Spleen (tissue), 11 donors: ENCODE measurements around the gene ERICH6. TPM values are rescaled to one million over a fixed set of nuclear protein-coding genes. Genes with fewer than 3 reads are reported as not detected.

ENCODE experiments used
- DNase-seq: peaks from one replicate; pipeline ENCODE4 v3.0.0-alpha.2; 2020
- H3K27ac ChIP-seq, 8 donors: fragments of 200-600 bp; sonication (generic) in 7 of 8; 1 replicate in 4 of 8; 2 replicates in 4 of 8; pipeline versions ENCODE4 v1.5.0 to v1.8.0; 2016 to 2021; ENCODE audit warnings: inconsistent platforms in 4 of 8, mild to moderate bottlenecking in 4 of 8, moderate library complexity in 1 of 8
- H3K27me3 ChIP-seq, 7 donors: fragments of 200-600 bp; sonication (generic) in 6 of 7; replicated peaks in 1 of 7; 1 replicate in 4 of 7; 2 replicates in 3 of 7; pipeline versions ENCODE4 v1.5.0 to v1.8.0; 2016 to 2021; ENCODE audit warnings: inconsistent platforms in 3 of 7, mild to moderate bottlenecking in 1 of 7
- H3K36me3 ChIP-seq, 6 donors: fragments of 200-600 bp; sonication (generic) in 5 of 6; 1 replicate in 4 of 6; 2 replicates in 2 of 6; pipeline versions ENCODE4 v1.5.0 to v1.8.0; 2016 to 2021; ENCODE audit warnings: inconsistent platforms in 2 of 6
- H3K4me1 ChIP-seq, 6 donors: fragments of 200-600 bp; sonication (generic) in 5 of 6; 1 replicate in 3 of 6; 2 replicates in 3 of 6; pipeline versions ENCODE4 v1.5.0 to v1.8.0; 2016 to 2021; ENCODE audit warnings: inconsistent platforms in 3 of 6
- H3K4me3 ChIP-seq, 8 donors: fragments of 200-600 bp; sonication (generic) in 7 of 8; 1 replicate in 4 of 8; 2 replicates in 4 of 8; pipeline versions ENCODE4 v1.5.0 to v1.8.0; 2016 to 2021; ENCODE audit warnings: inconsistent platforms in 4 of 8, mild to moderate bottlenecking in 4 of 8, moderate library complexity in 2 of 8
- H3K9me3 ChIP-seq, 8 donors: fragments of 200-600 bp; sonication (generic) in 7 of 8; 1 replicate in 4 of 8; 2 replicates in 4 of 8; pipeline versions ENCODE4 v1.5.0 to v1.8.0; 2016 to 2021; ENCODE audit warnings: inconsistent platforms in 4 of 8
- POLR2A ChIP-seq, 3 donors: fragments of 450-650 bp; IDR thresholded peaks; one replicate each; pipeline ENCODE4 v1.5.1; 2017; ENCODE audit warnings: antibody characterized with exemption in 3 of 3, mild to moderate bottlenecking in 1 of 3
- POLR2AphosphoS5 ChIP-seq, 3 donors: sonication (generic); formaldehyde crosslinking; IDR thresholded peaks; one replicate each; pipeline ENCODE4 v1.5.1; 2017; ENCODE audit warnings: antibody characterized with exemption in 3 of 3
- WGBS, 5 donors: extraction: QIAGEN DNeasy Blood & Tissue Kit in 3 of 5; methylation state at CpG; one replicate each; pipeline versions ENCODE4 v1.1.5 to v1.1.7; 2013 to 2018; 5-methylcytosine and 5-hydroxymethylcytosine counted together
- intact Hi-C: fragments of 100-400 bp; cut with DNase I; formaldehyde crosslinking; loops from one replicate; pipeline ENCODE4 v1.15.0; 2023; ENCODE audit warnings: low total_unique reads
- polyA plus RNA-seq, 3 donors: library from polyadenylated mRNA; stranded (reverse); fragments of 200-250 nt; gene quantifications; one replicate each; pipeline ENCODE4 v1.2.1, GENCODE V29; 2013
- total RNA-seq, 7 donors: library from RNA; depleted of rRNA in 3 of 7; stranded (reverse); fragments of >200 nt in 3 of 7; fragmentation: NEBNext Ultra II Directional in 4 of 7; extraction: Animal tissue kit (Norgen Biotek cat#: 25700) in 4 of 7; gene quantifications; one replicate each; pipeline versions ENCODE4 v1.1.0 to v1.2.1, GENCODE V29; 2016 to 2021
- TF ChIP-seq, protein P1 (sequence below), 11 experiments: fragments of 200-600 bp in 7 of 11; fragments of 450-650 bp in 4 of 11; sonication (generic) in 4 of 11; IDR thresholded peaks in 8 of 11; conservative IDR thresholded peaks in 3 of 11; 1 replicate in 7 of 11; 2 replicates in 4 of 11; pipeline versions ENCODE4 v1.4.0 to v1.8.0; 2016 to 2021; ENCODE audit warnings: antibody characterized with exemption in 11 of 11, inconsistent platforms in 4 of 11, mild to moderate bottlenecking in 1 of 11
- donor health status: healthy with polysubstance abuse.
- donor health status: DM: no; HTN: no; CAD: no; lungs with moderate emphysema.
- donor health status: DM: no; HTN: no; CAD: no.
- donor health status: Bipolar disorder and iron deficiency.
- donor health status: healthy.
- donor health status: DM: no; HTN: no; CAD: no.
- donor health status: DM: yes; HTN: yes; CAD: no.

Gene ERICH6
- total and polyA plus RNA-seq, 10 donors = not detected

DNA sequence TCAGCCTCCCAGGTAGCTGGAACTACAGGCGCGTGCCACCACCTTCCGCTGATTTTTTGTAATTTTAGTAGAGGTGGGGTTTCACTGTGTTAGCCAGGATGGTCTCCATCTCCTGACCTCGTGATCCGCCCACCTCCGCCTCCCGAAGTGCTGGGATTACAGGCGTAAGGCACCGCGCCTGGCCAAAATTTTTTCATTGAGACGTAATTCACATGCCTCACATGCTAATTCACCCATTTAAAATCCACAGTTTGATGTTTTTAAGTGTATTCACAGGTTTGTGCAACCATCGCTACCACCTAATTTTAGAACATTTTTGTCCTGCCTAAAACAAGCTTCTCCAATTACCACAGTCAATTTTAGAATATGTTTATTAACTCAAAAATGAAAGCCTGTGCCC lies 63.5 kb downstream of the ERICH6 start:
- WGBS, 5 donors = 94 to 97% (median 97%) methylated on average over 12 of the region's 12 CpGs
- no peak for DNase-seq
- Histone ChIP-seq H3K4me3 (no peak overlapping the region), H3K27ac (no peak overlapping the region), H3K27me3 (no peaks in the 10 kb centered on the region), H3K4me1 (peaks cover 3 to 15% (median 11%) of the 10 kb centered on the region in 6 donors), H3K36me3 (no peaks in the 10 kb centered on the region), H3K9me3 (no peaks in the 10 kb centered on the region)
- TF ChIP-seq, protein P1, sequence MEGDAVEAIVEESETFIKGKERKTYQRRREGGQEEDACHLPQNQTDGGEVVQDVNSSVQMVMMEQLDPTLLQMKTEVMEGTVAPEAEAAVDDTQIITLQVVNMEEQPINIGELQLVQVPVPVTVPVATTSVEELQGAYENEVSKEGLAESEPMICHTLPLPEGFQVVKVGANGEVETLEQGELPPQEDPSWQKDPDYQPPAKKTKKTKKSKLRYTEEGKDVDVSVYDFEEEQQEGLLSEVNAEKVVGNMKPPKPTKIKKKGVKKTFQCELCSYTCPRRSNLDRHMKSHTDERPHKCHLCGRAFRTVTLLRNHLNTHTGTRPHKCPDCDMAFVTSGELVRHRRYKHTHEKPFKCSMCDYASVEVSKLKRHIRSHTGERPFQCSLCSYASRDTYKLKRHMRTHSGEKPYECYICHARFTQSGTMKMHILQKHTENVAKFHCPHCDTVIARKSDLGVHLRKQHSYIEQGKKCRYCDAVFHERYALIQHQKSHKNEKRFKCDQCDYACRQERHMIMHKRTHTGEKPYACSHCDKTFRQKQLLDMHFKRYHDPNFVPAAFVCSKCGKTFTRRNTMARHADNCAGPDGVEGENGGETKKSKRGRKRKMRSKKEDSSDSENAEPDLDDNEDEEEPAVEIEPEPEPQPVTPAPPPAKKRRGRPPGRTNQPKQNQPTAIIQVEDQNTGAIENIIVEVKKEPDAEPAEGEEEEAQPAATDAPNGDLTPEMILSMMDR (IDR thresholded peaks at IDR 0.05 in 8 of 11, conservative IDR thresholded peaks at IDR 0.05 in 3 of 11) = no peak
- TF ChIP-seq POLR2A (IDR thresholded peaks at IDR 0.05) (no peak), POLR2AphosphoS5 (IDR thresholded peaks at IDR 0.05) (no peak)
- intact Hi-C loops = no loop called here

DNA sequence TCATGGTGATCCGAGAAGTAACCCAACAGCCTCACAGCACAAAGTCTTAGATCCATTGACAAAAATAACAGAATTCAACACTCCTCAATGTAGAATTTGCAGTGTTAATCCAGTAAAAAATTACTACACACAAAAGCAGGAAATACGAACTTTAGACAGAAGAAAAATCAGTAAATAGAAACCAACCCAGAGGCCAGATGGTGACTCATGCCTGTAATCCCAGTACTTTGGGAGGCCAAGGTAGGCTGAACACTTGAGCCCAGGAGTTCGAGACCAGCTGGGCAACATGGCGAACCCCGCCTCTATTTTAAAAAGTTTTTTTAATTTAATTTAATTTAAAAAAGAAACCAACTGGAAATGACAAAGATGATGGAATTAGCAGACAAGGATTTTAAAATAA lies 64.5 kb downstream of the ERICH6 start:
- no peaks in the 10 kb centered on the region for H3K36me3 ChIP-seq
- 85 to 89% (median 87%) methylated on average over 5 of the region's 5 CpGs for WGBS, 5 donors
- TF ChIP-seq POLR2A (IDR thresholded peaks at IDR 0.05) (no peak), POLR2AphosphoS5 (IDR thresholded peaks at IDR 0.05) (no peak)
- TF ChIP-seq, protein P1 (IDR thresholded peaks at IDR 0.05 in 8 of 11, conservative IDR thresholded peaks at IDR 0.05 in 3 of 11) = no peak
- DNase-seq = no peak
- H3K27ac ChIP-seq = no peak overlapping the region
- H3K4me3 ChIP-seq = no peak overlapping the region
- H3K4me1 ChIP-seq = peaks cover 3 to 21% (median 17%) of the 10 kb centered on the region in 6 donors
- no peaks in the 10 kb centered on the region for H3K27me3 ChIP-seq
- intact Hi-C loops = no loop called here
- no peaks in the 10 kb centered on the region for H3K9me3 ChIP-seq

GRCh38 chr3:150636258-150636657 lies 67.5 kb downstream of the ERICH6 start:
- WGBS, 5 donors = 93 to 96% (median 94%) methylated on average over 5 of the region's 5 CpGs

GRCh38 chr3:150635526-150635925 lies 68.2 kb downstream of the ERICH6 start:
- intact Hi-C loops = no loop called here
- Histone ChIP-seq H3K27ac (peak overlapping the region in 7 of 8 donors; percentile 43 to 77 (median 58)), H3K36me3 (peaks cover 0 to 22% (median 4%) of the 10 kb centered on the region in 6 donors), H3K4me3 (no peak overlapping the region), H3K9me3 (no peaks in the 10 kb centered on the region), H3K4me1 (peaks cover 3 to 21% (median 17%) of the 10 kb centered on the region in 6 donors), H3K27me3 (no peaks in the 10 kb centered on the region)
- WGBS, 5 donors = 44 to 82% (median 76%) methylated on average over 1 of the region's 1 CpG
- TF ChIP-seq POLR2A (IDR thresholded peaks at IDR 0.05) (no peak), POLR2AphosphoS5 (IDR thresholded peaks at IDR 0.05) (no peak)
- TF ChIP-seq, protein P1 (IDR thresholded peaks at IDR 0.05 in 8 of 11, conservative IDR thresholded peaks at IDR 0.05 in 3 of 11) = no peak
- no peak for DNase-seq

More at GRCh38 chr3:150636258-150636657, 67.5 kb downstream of the ERICH6 start:
- Histone ChIP-seq H3K27me3 (no peaks in the 10 kb centered on the region), H3K36me3 (peaks cover 0 to 15% (median 0%) of the 10 kb centered on the region in 6 donors), H3K4me3 (no peak overlapping the region), H3K27ac (peak overlapping the region in 5 of 8 donors; percentile 43 to 77 (median 69)), H3K9me3 (no peaks in the 10 kb centered on the region), H3K4me1 (peaks cover 3 to 21% (median 17%) of the 10 kb centered on the region in 6 donors)
- TF ChIP-seq POLR2AphosphoS5 (IDR thresholded peaks at IDR 0.05) = no peak
- TF ChIP-seq, protein P1 (IDR thresholded peaks at IDR 0.05 in 8 of 11, conservative IDR thresholded peaks at IDR 0.05 in 3 of 11) = no peak
- TF ChIP-seq POLR2A (IDR thresholded peaks at IDR 0.05) = no peak
- intact Hi-C loops = no loop called here
- no peak for DNase-seq
